Naive thymus-derived CD8-positive, alpha-beta T cell (primary cell): ENCODE measurements around the gene E2F1. TPM values are rescaled to one million over a fixed set of nuclear protein-coding genes. Genes with fewer than 3 reads are reported as not detected.
A peak's percentile ranks its signal among the peaks of the same experiment; 100 is the strongest.

Source experiments
- ATAC-seq, 2 donors: fragments of 150-1000 bp; cut with Tn5 transposase in 1 of 2; sonication (Bioruptor Pico), chemical (Tn5 transposase) in 1 of 2; 1 replicate in 1 of 2; 2 replicates in 1 of 2; pipeline ENCODE4 v1.10.0; 2021; ENCODE audit warnings: mild to moderate bottlenecking in 2 of 2, moderate library complexity in 2 of 2
- POLR2A ChIA-PET: fragments of 350-600 bp; sonication (Branson Sonifier 250); formaldehyde crosslinking; loops from one replicate; lab custom pipeline; 2021; ENCODE audit warnings: antibody characterized with exemption; lab: Charles Lee
- DNase-seq, 10 donors: peaks; one replicate each; pipeline versions ENCODE4 v3.0.0 to v3.0.0-alpha.2; 2020 to 2022
- H3K27ac Mint-ChIP-seq, 10 donors: one replicate each; pipeline ENCODE4 v1.8.0; 2020 to 2022; ENCODE audit warnings: mild to moderate bottlenecking in 10 of 10, mixed read lengths in 10 of 10, moderate library complexity in 4 of 10, inconsistent platforms in 1 of 10
- H3K27me3 Mint-ChIP-seq, 5 donors: one replicate each; pipeline ENCODE4 v1.8.0; 2021 to 2022; ENCODE audit warnings: mixed read lengths in 5 of 5
- H3K36me3 Mint-ChIP-seq, 3 donors: one replicate each; pipeline ENCODE4 v1.8.0; 2020 to 2022; ENCODE audit warnings: mixed read lengths in 3 of 3, mild to moderate bottlenecking in 2 of 3, inconsistent platforms in 1 of 3
- H3K4me1 Mint-ChIP-seq, 4 donors: one replicate each; pipeline ENCODE4 v1.8.0; 2021 to 2022; ENCODE audit warnings: mixed read lengths in 4 of 4
- H3K4me3 Mint-ChIP-seq, 10 donors: one replicate each; pipeline ENCODE4 v1.8.0; 2020 to 2022; ENCODE audit warnings: mild to moderate bottlenecking in 10 of 10, mixed read lengths in 10 of 10, moderate library complexity in 6 of 10, inconsistent platforms in 1 of 10
- H3K9me3 Mint-ChIP-seq, 9 donors: one replicate each; pipeline ENCODE4 v1.8.0; 2020 to 2022; ENCODE audit warnings: mixed read lengths in 9 of 9, mild to moderate bottlenecking in 3 of 9, inconsistent platforms in 1 of 9, moderate library complexity in 1 of 9
- polyA plus RNA-seq, 3 donors: library from polyadenylated mRNA; unstranded; fragments of 300-500 nt; fragmentation: Illumina TruSeq; gene quantifications; one replicate each; pipeline ENCODE4 v1.2.3, GENCODE V29; 2021
- total RNA-seq, 8 experiments: library from RNA in 2 of 8; stranded (reverse) in 2 of 8; gene quantifications; one replicate each; pipeline ENCODE4 v1.2.3 and lab custom pipeline; 2021 to 2026

The E2F1 gene, protein sequence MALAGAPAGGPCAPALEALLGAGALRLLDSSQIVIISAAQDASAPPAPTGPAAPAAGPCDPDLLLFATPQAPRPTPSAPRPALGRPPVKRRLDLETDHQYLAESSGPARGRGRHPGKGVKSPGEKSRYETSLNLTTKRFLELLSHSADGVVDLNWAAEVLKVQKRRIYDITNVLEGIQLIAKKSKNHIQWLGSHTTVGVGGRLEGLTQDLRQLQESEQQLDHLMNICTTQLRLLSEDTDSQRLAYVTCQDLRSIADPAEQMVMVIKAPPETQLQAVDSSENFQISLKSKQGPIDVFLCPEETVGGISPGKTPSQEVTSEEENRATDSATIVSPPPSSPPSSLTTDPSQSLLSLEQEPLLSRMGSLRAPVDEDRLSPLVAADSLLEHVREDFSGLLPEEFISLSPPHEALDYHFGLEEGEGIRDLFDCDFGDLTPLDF
- total RNA-seq (1 to 10 TPM; 1.3 to 1.4 TPM), polyA plus RNA-seq (under 1 TPM; 0.19 to 0.49 (median 0.34) TPM), total RNA-seq (lab: John Stamatoyannopoulos, UW) (0.98 to 24.5 (median 10.9) reads per million in 6 experiments)

DNA sequence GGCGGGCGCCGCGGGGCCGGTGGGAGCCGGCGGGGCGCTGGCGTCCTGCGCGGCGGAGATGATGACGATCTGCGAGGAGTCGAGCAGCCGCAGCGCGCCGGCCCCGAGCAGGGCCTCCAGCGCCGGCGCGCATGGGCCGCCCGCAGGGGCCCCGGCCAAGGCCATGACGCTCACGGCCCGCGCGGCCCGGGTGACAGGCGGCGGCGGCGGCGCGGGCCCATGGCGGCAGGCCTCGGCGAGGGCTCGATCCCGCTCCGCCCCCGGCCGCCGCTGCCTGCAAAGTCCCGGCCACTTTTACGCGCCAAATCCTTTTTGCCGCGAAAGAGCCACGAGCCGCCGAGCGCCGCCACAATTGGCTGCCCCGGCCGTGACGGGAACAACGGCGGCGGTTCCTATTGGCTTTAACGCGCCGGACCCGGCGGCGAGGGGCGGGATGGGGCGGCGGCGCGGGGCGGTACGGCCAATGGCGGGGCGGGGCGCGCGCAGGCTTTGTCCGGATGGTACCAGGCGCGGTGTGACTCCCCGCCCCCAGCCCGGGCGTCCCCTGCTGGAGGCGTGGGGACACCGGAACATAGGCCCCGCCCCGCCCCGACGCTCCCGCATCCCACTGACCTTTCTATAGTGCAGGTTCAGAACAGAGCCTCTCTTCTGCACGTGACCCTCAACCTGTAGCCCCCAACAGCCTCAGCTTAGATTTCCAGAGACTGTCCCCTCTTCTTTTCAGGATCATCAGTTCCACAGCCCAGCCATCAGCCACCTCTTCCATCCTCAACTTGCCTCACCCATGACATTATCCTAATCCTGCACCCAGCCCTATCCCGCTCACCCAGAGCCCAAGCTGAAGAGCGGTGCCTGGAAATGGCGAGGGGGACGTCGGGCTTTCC, at the start of gene E2F1:
TSS of gene E2F1 (minus strand) at position 286 of the 884 bp plus-strand sequence. CDS start at position 165, 121 bp downstream.
- no peaks in the 10 kb centered on the region for H3K36me3 Mint-ChIP-seq
- H3K9me3 Mint-ChIP-seq = no peaks in the 10 kb centered on the region
- ATAC-seq (peak; percentile 92), DNase-seq (peak; percentile 86 to 94 (median 91))
- peak within 1 kb of the TSS; percentile 75 to 97 (median 88) for H3K27ac Mint-ChIP-seq
- peak within 1 kb of the TSS; percentile 63 to 90 (median 87) for H3K4me3 Mint-ChIP-seq
- POLR2A ChIA-PET = interaction anchor here (0.7 to 2.0 kb wide), 6 partner anchors 19 to 46 kb away, joined by 3 to 11 read pairs (median 6); partner anchors contain the start of genes ACTL10, PXMP4 and ZNF341
- peaks cover 18 to 46% (median 36%) of the 10 kb centered on the region in 4 donors for H3K4me1 Mint-ChIP-seq
- H3K27me3 Mint-ChIP-seq = no peaks in the 10 kb centered on the region

- Mint-ChIP-seq H3K9me3 (peaks cover 0 to 24% (median 12%) of the 10 kb centered on the region in 9 donors), H3K4me1 (peaks cover 21 to 28% (median 23%) of the 10 kb centered on the region in 4 donors), H3K4me3 (peak overlapping the region; percentile 43 to 95 (median 74)), H3K36me3 (peaks cover 7 to 14% (median 12%) of the 10 kb centered on the region in 3 donors), H3K27me3 (no peaks in the 10 kb centered on the region), H3K27ac (peak overlapping the region; percentile 5 to 89 (median 82))
- ATAC-seq (no peak), DNase-seq (no peak)
- POLR2A ChIA-PET = interaction anchor here (0.6 to 2.7 kb wide), 8 partner anchors 14 to 952 kb away, joined by 3 to 50 read pairs (median 6); partner anchors contain the start of genes C20orf144, CDK5RAP1 and PXMP4
These were observed 47.7 kb upstream of the E2F1 start for GRCh38 chr20:33733654-33734576.

- ATAC-seq (peak; percentile 72 to 76), DNase-seq (peak in 5 of 10 donors; percentile 79 to 91 (median 87))
- Mint-ChIP-seq H3K36me3 (peaks cover 7 to 14% (median 10%) of the 10 kb centered on the region in 3 donors), H3K4me1 (peaks cover 19 to 28% (median 23%) of the 10 kb centered on the region in 4 donors), H3K27me3 (no peaks in the 10 kb centered on the region), H3K27ac (peak overlapping the region; percentile 77 to 95 (median 92)), H3K4me3 (peak overlapping the region; percentile 83 to 95 (median 90)), H3K9me3 (peaks cover 0 to 18% (median 8%) of the 10 kb centered on the region in 9 donors)
- POLR2A ChIA-PET = interaction anchor here (0.6 to 2.7 kb wide), 29 partner anchors 9 to 464 kb away, joined by 3 to 50 read pairs (median 5); partner anchors contain the start of genes ACTL10, C20orf144, CBFA2T2 and CDK5RAP1
These were observed 46.2 kb upstream of the E2F1 start for GRCh38 chr20:33732166-33732970.

GRCh38 chr20:33731693-33732165, 45.5 kb upstream of the E2F1 start, which contains the start of gene ZNF341:
Gene ZNF341, plus strand, starts transcription at chr20:33731996. Its CDS starts 26 bp downstream, at chr20:33732022.
- Mint-ChIP-seq H3K36me3 (peaks cover 4 to 10% (median 7%) of the 10 kb centered on the region in 3 donors), H3K27me3 (no peaks in the 10 kb centered on the region), H3K4me1 (peaks cover 18 to 28% (median 23%) of the 10 kb centered on the region in 4 donors), H3K4me3 (peak within 1 kb of the TSS; percentile 83 to 95 (median 90)), H3K9me3 (peaks cover 0 to 13% (median 5%) of the 10 kb centered on the region in 9 donors), H3K27ac (peak within 1 kb of the TSS; percentile 84 to 98 (median 95))
- ATAC-seq (peak; percentile 75 to 87), DNase-seq (peak; percentile 81 to 94 (median 88))
- POLR2A ChIA-PET = interaction anchor here (1.0 to 2.7 kb wide), 22 partner anchors 8 to 381 kb away, joined by 3 to 50 read pairs (median 6); partner anchors contain the start of genes ACTL10, C20orf144, CBFA2T2 and CDK5RAP1

DNA sequence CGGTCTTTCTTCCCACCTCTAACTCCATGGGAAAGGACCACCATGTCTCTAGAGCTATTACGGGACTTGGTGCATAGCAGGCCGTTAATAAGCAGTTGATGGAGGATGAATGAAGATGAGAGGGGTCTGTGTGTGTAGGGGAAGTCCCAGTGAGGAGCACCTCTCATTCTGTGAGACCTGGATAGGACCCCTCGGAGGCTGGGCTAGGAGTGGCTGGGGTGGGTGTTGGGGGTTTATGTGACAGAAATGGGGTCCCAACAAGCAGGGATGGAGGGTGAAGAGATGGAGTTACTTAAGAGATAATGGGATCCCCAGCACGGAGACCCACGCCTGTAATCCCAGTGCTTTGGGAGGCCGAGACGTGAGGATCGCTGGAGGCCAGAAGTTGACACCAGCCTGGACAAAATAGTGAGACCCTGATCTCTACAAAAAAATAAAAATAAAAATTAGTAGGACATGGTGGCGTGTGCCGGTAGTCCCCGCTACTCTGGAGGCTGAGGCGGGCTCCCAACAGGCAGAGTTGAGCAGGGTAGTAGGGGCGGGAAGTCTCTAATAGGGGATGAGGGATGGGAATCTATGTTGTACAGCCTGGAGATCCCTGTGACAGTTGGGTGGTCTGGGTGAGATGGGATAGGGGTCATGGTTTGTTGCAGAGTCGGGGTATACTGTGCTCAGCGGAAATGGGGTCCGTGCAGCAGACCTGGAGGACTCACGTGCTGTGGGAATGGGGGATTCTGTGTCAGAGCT, 44.9 kb upstream of the E2F1 start:
- H3K4me1 Mint-ChIP-seq = peaks cover 16 to 28% (median 23%) of the 10 kb centered on the region in 4 donors
- H3K27ac Mint-ChIP-seq = peak overlapping the region; percentile 84 to 98 (median 95)
- peaks cover 0 to 8% (median 2%) of the 10 kb centered on the region in 9 donors for H3K9me3 Mint-ChIP-seq
- POLR2A ChIA-PET = interaction anchor here (1.2 to 2.7 kb wide), 14 partner anchors 11 to 382 kb away, joined by 3 to 50 read pairs (median 7); partner anchors contain the start of genes C20orf144, CBFA2T2, CDK5RAP1 and E2F1
- no peak for ATAC-seq
- peaks cover 2 to 5% (median 2%) of the 10 kb centered on the region in 3 donors for H3K36me3 Mint-ChIP-seq
- no peaks in the 10 kb centered on the region for H3K27me3 Mint-ChIP-seq
- peak in 2 of 10 donors; percentile 1 to 9 for DNase-seq
- H3K4me3 Mint-ChIP-seq = peak overlapping the region; percentile 67 to 92 (median 86)

- H3K27ac Mint-ChIP-seq = peak overlapping the region in 4 of 10 donors; percentile 12 to 53 (median 30)
- no peaks in the 10 kb centered on the region for H3K36me3 Mint-ChIP-seq
- POLR2A ChIA-PET = interaction anchor here (0.7 to 2.3 kb wide), 2 partner anchors 47 to 61 kb away, joined by 4 to 14 read pairs; no protein-coding TSS in a partner anchor
- H3K4me3 Mint-ChIP-seq = peak overlapping the region in 2 of 10 donors; percentile 5 to 51
- no peaks in the 10 kb centered on the region for H3K27me3 Mint-ChIP-seq
- H3K9me3 Mint-ChIP-seq = peaks cover 0 to 3% (median 0%) of the 10 kb centered on the region in 9 donors
- no peak for DNase-seq
- H3K4me1 Mint-ChIP-seq = peaks cover 11 to 23% (median 19%) of the 10 kb centered on the region in 4 donors
- ATAC-seq = no peak
These were observed 42.9 kb upstream of the E2F1 start for GRCh38 chr20:33729101-33729500.

- ATAC-seq (no peak), DNase-seq (no peak)
- POLR2A ChIA-PET = interaction anchor here (1.0 kb wide), 1 partner anchor 8 kb away, joined by 8 read pairs; the partner anchor contains the start of gene PXMP4
- Mint-ChIP-seq H3K36me3 (no peaks in the 10 kb centered on the region), H3K9me3 (no peaks in the 10 kb centered on the region), H3K4me1 (peaks cover 5 to 17% (median 12%) of the 10 kb centered on the region in 4 donors), H3K27me3 (no peaks in the 10 kb centered on the region), H3K27ac (peak overlapping the region in 3 of 10 donors; percentile 6 to 56 (median 48)), H3K4me3 (no peak overlapping the region)
These were observed 42.3 kb upstream of the E2F1 start for GRCh38 chr20:33728463-33728862.

GRCh38 chr20:33727806-33728205, 41.6 kb upstream of the E2F1 start:
- no peaks in the 10 kb centered on the region for H3K9me3 Mint-ChIP-seq
- no peaks in the 10 kb centered on the region for H3K36me3 Mint-ChIP-seq
- POLR2A ChIA-PET = interaction anchor here (1.0 kb wide), 1 partner anchor 8 kb away, joined by 8 read pairs; the partner anchor contains the start of gene PXMP4
- no peak for DNase-seq
- peak overlapping the region in 1 of 10 donors; percentile 48 for H3K27ac Mint-ChIP-seq
- H3K27me3 Mint-ChIP-seq = no peaks in the 10 kb centered on the region
- H3K4me1 Mint-ChIP-seq = peaks cover 5 to 13% (median 9%) of the 10 kb centered on the region in 4 donors
- ATAC-seq = no peak
- H3K4me3 Mint-ChIP-seq = no peak overlapping the region

DNA sequence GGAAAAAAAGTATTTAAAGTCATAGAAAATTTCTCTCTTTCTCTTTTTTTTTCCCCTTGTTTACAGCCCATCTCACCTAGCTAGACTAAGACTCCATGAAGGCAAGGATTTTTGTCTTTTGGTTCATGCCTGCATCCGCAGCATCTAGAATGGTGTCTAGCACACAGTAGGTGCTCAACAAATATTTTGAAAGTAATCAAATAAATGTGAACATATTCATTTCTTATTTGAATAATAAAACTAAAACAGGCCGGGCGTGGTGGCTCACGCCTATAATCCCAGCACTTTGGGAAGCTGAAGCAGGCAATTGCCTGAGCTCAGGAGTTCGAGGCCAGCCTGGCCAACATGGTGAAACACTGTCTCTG, 40.9 kb upstream of the E2F1 start:
- no peak overlapping the region for H3K27ac Mint-ChIP-seq
- ATAC-seq (no peak), DNase-seq (no peak)
- no peaks in the 10 kb centered on the region for H3K36me3 Mint-ChIP-seq
- no peaks in the 10 kb centered on the region for H3K9me3 Mint-ChIP-seq
- no peak overlapping the region for H3K4me3 Mint-ChIP-seq
- POLR2A ChIA-PET = interaction anchor here (0.6 kb wide), 1 partner anchor 36 kb away, joined by 3 read pairs; no protein-coding TSS in a partner anchor
- H3K27me3 Mint-ChIP-seq = no peaks in the 10 kb centered on the region
- peaks cover 3 to 10% (median 6%) of the 10 kb centered on the region in 4 donors for H3K4me1 Mint-ChIP-seq
